Gastrocnemius medialis (tissue), 4 donors: ENCODE data around the gene CRYAA.

Experiments
- CTCF ChIP-seq, 5 experiments: fragments of 450-650 bp in 3 of 5; fragments of 200-600 bp in 2 of 5; sonication (generic) in 2 of 5; IDR thresholded peaks in 4 of 5; conservative IDR thresholded peaks in 1 of 5; 1 replicate in 4 of 5; 2 replicates in 1 of 5; pipeline ENCODE4 v1.5.1; 2016 to 2019; ENCODE audit warnings: antibody characterized with exemption in 5 of 5, mild to moderate bottlenecking in 3 of 5, moderate library complexity in 3 of 5
- POLR2A ChIP-seq, 2 donors: fragments of 450-650 bp; IDR thresholded peaks; one replicate each; pipeline ENCODE4 v1.6.1; 2017; ENCODE audit warnings: antibody characterized with exemption in 2 of 2, mild to moderate bottlenecking in 2 of 2, moderate library complexity in 2 of 2

- TF ChIP-seq POLR2A (IDR thresholded peaks at IDR 0.05) (no peak), CTCF (IDR thresholded peaks at IDR 0.05 in 4 of 5, conservative IDR thresholded peaks at IDR 0.05 in 1 of 5) (no peak)
Measured at GRCh38 chr21:43201491-43201890, 32.7 kb downstream of the CRYAA start.
